GM21447 (cell line): Measurements from ENCODE around the gene B3GAT1.

ENCODE experiments used
- ATAC-seq: cut with Tn5 transposase; IDR thresholded peaks from one replicate; pipeline ENCODE4 v1.9.1; 2021; ENCODE audit not compliant: unreplicated experiment

The B3GAT1 gene

GRCh38 chr11:134410766-134411165, 1.3 kb downstream of the B3GAT1 start:
- no peak for ATAC-seq

- no peak for ATAC-seq
Measured at GRCh38 chr11:134409552-134410429, 2.3 kb downstream of the B3GAT1 start.

GRCh38 chr11:134407923-134408322, 4.1 kb downstream of the B3GAT1 start:
- no peak for ATAC-seq

GRCh38 chr11:134407321-134407828, 4.7 kb downstream of the B3GAT1 start:
- no peak for ATAC-seq

- ATAC-seq = no peak
Measured at GRCh38 chr11:134406264-134407185, 5.5 kb downstream of the B3GAT1 start.

GRCh38 chr11:134405841-134406240, 6.2 kb downstream of the B3GAT1 start:
- no peak for ATAC-seq

GRCh38 chr11:134405436-134405835, 6.6 kb downstream of the B3GAT1 start:
- no peak for ATAC-seq

- no peak for ATAC-seq
Measured at GRCh38 chr11:134404575-134405341, 7.3 kb downstream of the B3GAT1 start.

- no peak for ATAC-seq
Measured at GRCh38 chr11:134402910-134403309, 9.1 kb downstream of the B3GAT1 start.

GRCh38 chr11:134401825-134402809, 9.9 kb downstream of the B3GAT1 start:
- no peak for ATAC-seq

- no peak for ATAC-seq
Measured at GRCh38 chr11:134399996-134400395, 12.0 kb downstream of the B3GAT1 start.

- no peak for ATAC-seq
Measured at GRCh38 chr11:134399293-134399654, 12.8 kb downstream of the B3GAT1 start.

- ATAC-seq = no peak
Measured at GRCh38 chr11:134398644-134399292, 13.3 kb downstream of the B3GAT1 start.

- ATAC-seq = no peak
Measured at GRCh38 chr11:134398079-134398444, 14.0 kb downstream of the B3GAT1 start.

GRCh38 chr11:134397304-134398078, 14.6 kb downstream of the B3GAT1 start:
- no peak for ATAC-seq

GRCh38 chr11:134395002-134395401, 17.0 kb downstream of the B3GAT1 start:
- no peak for ATAC-seq

GRCh38 chr11:134394311-134394710, 17.7 kb downstream of the B3GAT1 start:
- no peak for ATAC-seq

GRCh38 chr11:134393638-134394037, 18.4 kb downstream of the B3GAT1 start:
- no peak for ATAC-seq
